Measurements from ENCODE around the gene DDIAS. TPM values are rescaled to one million over a fixed set of nuclear protein-coding genes. Genes with fewer than 3 reads are reported as not detected.
"Not testable (repeated sequence)": the region's sequence is repeated elsewhere in the genome, so short reads cannot be mapped to it uniquely, and the experiment has no call there.

Gene DDIAS
- total and polyA plus RNA-seq, 9 of the 15 experiments (the other 6 are each of a cell fraction or from before 2014, with no cell fraction given): 9.4 to 27.2 (median 23.3) TPM

DNA sequence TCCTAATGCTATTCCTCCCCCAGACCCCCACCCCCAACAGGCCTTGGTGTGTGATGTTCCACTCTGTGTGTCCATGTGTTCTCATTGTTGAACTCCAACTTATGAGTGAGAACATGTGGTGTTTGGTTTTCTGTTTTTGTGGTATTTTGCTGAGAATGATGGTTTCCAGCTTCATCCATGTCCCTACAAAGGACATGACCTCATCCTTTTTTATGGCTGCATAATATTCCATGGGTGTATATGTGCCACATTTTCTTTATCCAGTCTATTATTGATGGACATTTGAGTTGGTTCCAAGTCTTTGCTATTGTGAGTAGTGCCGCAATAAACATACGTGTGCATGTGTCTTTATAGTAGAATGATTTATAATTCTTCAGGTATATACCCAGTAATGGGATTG, 49.0 kb downstream of the DDIAS start:
- H3K4me2 ChIP-seq (ENCODE audit: insufficient read depth, low read length); FAIRE-seq; CTCF ChIA-PET (ENCODE audit: low intra/inter-chr PET ratio); H3K9ac ChIP-seq (ENCODE audit: insufficient read depth in 1 of 2, low read depth in 2 of 2, low read length in 2 of 2); H3K9me3 ChIP-seq (replicated peaks; ENCODE audit: control insufficient read depth, insufficient read depth, low read depth, low read length); H3K27me3 ChIP-seq (ENCODE audit: control insufficient read depth in 2 of 2, insufficient read depth in 2 of 2, low read length in 2 of 2); POLR2A ChIA-PET; BruUV-seq (replicated peaks); intact Hi-C loops (cut with micrococcal nuclease); H3K4me1 ChIP-seq (replicated peaks in 1 of 2; ENCODE audit: control insufficient read depth in 2 of 2, insufficient read depth in 2 of 2, low read length in 2 of 2); H4K20me1 ChIP-seq (replicated peaks; ENCODE audit: control insufficient read depth, insufficient read depth, low read length); H3K79me2 ChIP-seq (ENCODE audit: control insufficient read depth, insufficient read depth, low read length); H3K36me3 ChIP-seq (ENCODE audit: control insufficient read depth, insufficient read depth, low read length); H3K9me1 ChIP-seq (ENCODE audit: control insufficient read depth, insufficient read depth, low read length); ATAC-seq; in situ Hi-C loops (cut with MboI); DNase-seq (ENCODE audit: extremely low read depth in 1 of 4, low spot score in 3 of 4); H3K27ac ChIP-seq (ENCODE audit: extremely low read depth, low read depth, low read length); H2AFZ ChIP-seq (ENCODE audit: low read depth, low read length); H3K4me3 ChIP-seq: not testable (repeated sequence)
- TF ChIP-seq ZNF146 (CRISPR knock-in tag; IDR thresholded peaks at IDR 0.05; ENCODE audit: unreplicated experiment) (peak; percentile 87), BCOR (IDR thresholded peaks at IDR 0.05) (0 out of 2 replicates have a peak, but pooled peaks have one; percentile 23)
- WGBS (ENCODE audit: insufficient coverage, low coverage, missing lambda C conversion rate): 0% methylated on average over 2 of the region's 2 CpGs

DNA sequence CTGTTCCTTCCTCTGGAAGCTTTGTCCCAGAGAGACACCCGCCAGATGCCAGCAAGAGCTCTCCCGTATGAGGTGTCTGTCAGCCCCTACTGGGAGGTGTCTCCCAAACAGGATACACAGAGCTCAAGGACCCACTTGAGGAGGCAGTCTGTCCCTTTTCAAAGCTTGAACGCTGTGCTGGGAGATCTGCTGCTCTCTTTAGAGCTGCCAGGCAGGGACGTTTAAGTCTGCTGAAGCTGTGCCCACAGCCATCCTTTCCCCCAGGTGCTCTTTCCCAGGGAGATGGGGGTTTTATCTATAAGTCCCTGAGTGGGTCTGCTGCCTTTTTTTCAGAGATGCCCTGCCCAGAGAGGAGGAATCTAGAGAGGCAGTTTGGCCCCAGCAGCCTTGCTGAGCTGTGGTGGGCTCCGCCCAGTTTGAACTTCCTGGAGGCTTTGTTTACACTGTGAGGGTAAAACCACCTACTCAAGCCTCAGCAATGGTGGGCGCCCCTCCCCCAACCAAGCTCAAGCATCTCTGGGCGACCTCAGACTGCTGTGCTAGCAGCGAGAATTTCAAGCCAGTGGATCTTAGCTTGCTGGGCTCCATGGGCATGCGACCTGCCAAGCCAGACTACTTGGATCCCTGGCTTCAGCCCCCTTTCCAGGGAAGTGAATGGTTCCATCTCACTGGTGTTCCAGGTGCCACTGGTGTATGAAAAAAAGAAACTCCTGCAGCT, 54.4 kb downstream of the DDIAS start:
- 18% methylated on average over 8 of the region's 9 CpGs for WGBS (ENCODE audit: insufficient coverage, low coverage, missing lambda C conversion rate)
- Histone ChIP-seq H3K4me1 (replicated peaks in 1 of 2; ENCODE audit: control insufficient read depth in 2 of 2, insufficient read depth in 2 of 2, low read length in 2 of 2) (peaks cover 0 to 11% of the 10 kb centered on the region in 2 experiments; a peak in 2 of 5 replicates), H3K4me2 (ENCODE audit: insufficient read depth, low read length) (peak overlapping the region; percentile 60), H2AFZ (ENCODE audit: low read depth, low read length) (peak overlapping the region; percentile 93)
- ATAC-seq: peak; percentile 73
- H3K4me3 ChIP-seq; H3K9me3 ChIP-seq (replicated peaks; ENCODE audit: control insufficient read depth, insufficient read depth, low read depth, low read length); BruUV-seq (replicated peaks); H3K9ac ChIP-seq (ENCODE audit: insufficient read depth in 1 of 2, low read depth in 2 of 2, low read length in 2 of 2); H3K9me1 ChIP-seq (ENCODE audit: control insufficient read depth, insufficient read depth, low read length); in situ Hi-C loops (cut with MboI); H3K27ac ChIP-seq (ENCODE audit: extremely low read depth, low read depth, low read length); H3K79me2 ChIP-seq (ENCODE audit: control insufficient read depth, insufficient read depth, low read length); H3K36me3 ChIP-seq (ENCODE audit: control insufficient read depth, insufficient read depth, low read length); H4K20me1 ChIP-seq (replicated peaks; ENCODE audit: control insufficient read depth, insufficient read depth, low read length); intact Hi-C loops (cut with micrococcal nuclease); H3K27me3 ChIP-seq (ENCODE audit: control insufficient read depth in 2 of 2, insufficient read depth in 2 of 2, low read length in 2 of 2); FAIRE-seq; CTCF ChIA-PET (ENCODE audit: low intra/inter-chr PET ratio): not testable (repeated sequence)
- POLR2A ChIA-PET: interaction anchor here (0.6 to 1.0 kb wide), 2 partner anchors 13 to 1647 kb away, joined by 3 read pairs; no protein-coding TSS in a partner anchor
- peak in 1 of 4 experiments; percentile 33 for DNase-seq (ENCODE audit: extremely low read depth in 1 of 4, low spot score in 3 of 4)
- peak; percentile 39; the same call in 1 of the 2 replicates for TF ChIP-seq EGR1 (conservative IDR thresholded peaks at IDR 0.05)
- peak; percentile 22; the same call in 1 of the 2 replicates for TF ChIP-seq CTBP1 (IDR thresholded peaks at IDR 0.05; ENCODE audit: borderline replicate concordance)
- TF ChIP-seq NONO (IDR thresholded peaks at IDR 0.05; ENCODE audit: low read depth in 2 of 2, low read length in 1 of 2): peak in 1 of 2 experiments; percentile 45; a peak in 1 of 4 replicates
- TF ChIP-seq ARID1B (IDR thresholded peaks at IDR 0.05): peak; percentile 15; the same call in 1 of the 2 replicates
- TF ChIP-seq MTA3 (IDR thresholded peaks at IDR 0.05; ENCODE audit: borderline replicate concordance): 0 out of 2 replicates have a peak, but pooled peaks have one; percentile 36
- TF ChIP-seq, protein P1, sequence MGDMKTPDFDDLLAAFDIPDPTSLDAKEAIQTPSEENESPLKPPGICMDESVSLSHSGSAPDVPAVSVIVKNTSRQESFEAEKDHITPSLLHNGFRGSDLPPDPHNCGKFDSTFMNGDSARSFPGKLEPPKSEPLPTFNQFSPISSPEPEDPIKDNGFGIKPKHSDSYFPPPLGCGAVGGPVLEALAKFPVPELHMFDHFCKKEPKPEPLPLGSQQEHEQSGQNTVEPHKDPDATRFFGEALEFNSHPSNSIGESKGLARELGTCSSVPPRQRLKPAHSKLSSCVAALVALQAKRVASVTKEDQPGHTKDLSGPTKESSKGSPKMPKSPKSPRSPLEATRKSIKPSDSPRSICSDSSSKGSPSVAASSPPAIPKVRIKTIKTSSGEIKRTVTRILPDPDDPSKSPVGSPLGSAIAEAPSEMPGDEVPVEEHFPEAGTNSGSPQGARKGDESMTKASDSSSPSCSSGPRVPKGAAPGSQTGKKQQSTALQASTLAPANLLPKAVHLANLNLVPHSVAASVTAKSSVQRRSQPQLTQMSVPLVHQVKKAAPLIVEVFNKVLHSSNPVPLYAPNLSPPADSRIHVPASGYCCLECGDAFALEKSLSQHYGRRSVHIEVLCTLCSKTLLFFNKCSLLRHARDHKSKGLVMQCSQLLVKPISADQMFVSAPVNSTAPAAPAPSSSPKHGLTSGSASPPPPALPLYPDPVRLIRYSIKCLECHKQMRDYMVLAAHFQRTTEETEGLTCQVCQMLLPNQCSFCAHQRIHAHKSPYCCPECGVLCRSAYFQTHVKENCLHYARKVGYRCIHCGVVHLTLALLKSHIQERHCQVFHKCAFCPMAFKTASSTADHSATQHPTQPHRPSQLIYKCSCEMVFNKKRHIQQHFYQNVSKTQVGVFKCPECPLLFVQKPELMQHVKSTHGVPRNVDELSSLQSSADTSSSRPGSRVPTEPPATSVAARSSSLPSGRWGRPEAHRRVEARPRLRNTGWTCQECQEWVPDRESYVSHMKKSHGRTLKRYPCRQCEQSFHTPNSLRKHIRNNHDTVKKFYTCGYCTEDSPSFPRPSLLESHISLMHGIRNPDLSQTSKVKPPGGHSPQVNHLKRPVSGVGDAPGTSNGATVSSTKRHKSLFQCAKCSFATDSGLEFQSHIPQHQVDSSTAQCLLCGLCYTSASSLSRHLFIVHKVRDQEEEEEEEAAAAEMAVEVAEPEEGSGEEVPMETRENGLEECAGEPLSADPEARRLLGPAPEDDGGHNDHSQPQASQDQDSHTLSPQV (IDR thresholded peaks at IDR 0.05): peak; percentile 28; the same call in 1 of the 2 replicates
- TF ChIP-seq LEF1 (IDR thresholded peaks at IDR 0.05): peak; percentile 44; the same call in 1 of the 2 replicates
- TF ChIP-seq NFRKB (IDR thresholded peaks at IDR 0.05; ENCODE audit: low read depth): 0 out of 2 replicates have a peak, but pooled peaks have one; percentile 21
- peak; percentile 70 to 85 for TF ChIP-seq FOXK2 (conservative IDR thresholded peaks at IDR 0.05 in 1 of 2, IDR thresholded peaks at IDR 0.05 in 1 of 2; ENCODE audit: low read depth in 2 of 2)
